GM18508 (cell line): ENCODE measurements around the gene C1QTNF6.
"Not testable (repeated sequence)": the region's sequence is repeated elsewhere in the genome, so short reads cannot be mapped to it uniquely, and the experiment has no call there.

Experiments used
- ATAC-seq: cut with Tn5 transposase; IDR thresholded peaks from one replicate; pipeline ENCODE4 v1.9.1; 2021; ENCODE audit warnings: moderate number of reproducible peaks; ENCODE audit not compliant: insufficient read depth, unreplicated experiment

The C1QTNF6 gene

GRCh38 chr22:37187891-37188761 lies at the start of gene C1QTNF6:
Gene C1QTNF6 (minus strand): TSS chr22:37188247. CDS start chr22:37188213, 34 bp downstream.
- no peak for ATAC-seq

- ATAC-seq, result no peak
These were observed 48.0 kb upstream of the C1QTNF6 start for GRCh38 chr22:37235897-37236607.

- no peak for ATAC-seq
These were observed 47.0 kb upstream of the C1QTNF6 start for GRCh38 chr22:37234736-37235711.

GRCh38 chr22:37233751-37234631 lies 45.9 kb upstream of the C1QTNF6 start:
- no peak for ATAC-seq

- not testable (repeated sequence) for ATAC-seq
These were observed 45.3 kb upstream of the C1QTNF6 start for GRCh38 chr22:37233371-37233750.

GRCh38 chr22:37232140-37232998 lies 44.3 kb upstream of the C1QTNF6 start:
- ATAC-seq, result no peak

- ATAC-seq, result no peak
These were observed 43.5 kb upstream of the C1QTNF6 start for GRCh38 chr22:37231406-37232139.

- ATAC-seq, result no peak
These were observed 42.8 kb upstream of the C1QTNF6 start for GRCh38 chr22:37230673-37231405.

- ATAC-seq, result no peak
These were observed 42.0 kb upstream of the C1QTNF6 start for GRCh38 chr22:37229805-37230672.

GRCh38 chr22:37229012-37229804 lies 41.2 kb upstream of the C1QTNF6 start:
- no peak for ATAC-seq

GRCh38 chr22:37228106-37229011 lies 40.3 kb upstream of the C1QTNF6 start:
- no peak for ATAC-seq

GRCh38 chr22:37226514-37226913 lies 38.5 kb upstream of the C1QTNF6 start:
- no peak for ATAC-seq

- no peak for ATAC-seq
These were observed 38.0 kb upstream of the C1QTNF6 start for GRCh38 chr22:37226087-37226486.

- ATAC-seq, result no peak
These were observed 37.4 kb upstream of the C1QTNF6 start for GRCh38 chr22:37225481-37225880.
